GM19035 (cell line): Measurements from ENCODE around the gene SAMM50.

ENCODE experiments used
- ATAC-seq: cut with Tn5 transposase; IDR thresholded peaks from one replicate; pipeline ENCODE4 v1.9.1; 2021; ENCODE audit not compliant: unreplicated experiment

The SAMM50 gene

GRCh38 chr22:43945632-43946383 lies 9.4 kb upstream of the SAMM50 start:
- ATAC-seq = no peak

GRCh38 chr22:43946384-43946667 lies 8.9 kb upstream of the SAMM50 start:
- no peak for ATAC-seq

GRCh38 chr22:43948836-43949406 lies 6.3 kb upstream of the SAMM50 start:
- ATAC-seq = no peak

- no peak for ATAC-seq
Measured at GRCh38 chr22:43951391-43951790, 3.9 kb upstream of the SAMM50 start.

GRCh38 chr22:43951966-43952365 lies 3.3 kb upstream of the SAMM50 start:
- no peak for ATAC-seq

GRCh38 chr22:43953988-43954785 lies 1.1 kb upstream of the SAMM50 start:
- no peak for ATAC-seq

GRCh38 chr22:43955883-43956782 lies 891 bp downstream of the SAMM50 start:
- peak; percentile 9 for ATAC-seq

- ATAC-seq = no peak
Measured at GRCh38 chr22:43956805-43957463, 1.7 kb downstream of the SAMM50 start.

GRCh38 chr22:43957871-43958270 lies 2.6 kb downstream of the SAMM50 start:
- ATAC-seq = no peak

- ATAC-seq = no peak
Measured at GRCh38 chr22:43964314-43964857, 9.1 kb downstream of the SAMM50 start.

- ATAC-seq = no peak
Measured at GRCh38 chr22:43967069-43967468, 11.8 kb downstream of the SAMM50 start.

- ATAC-seq = no peak
Measured at GRCh38 chr22:43968614-43969013, 13.4 kb downstream of the SAMM50 start.

GRCh38 chr22:43969021-43969878 lies 14.0 kb downstream of the SAMM50 start:
- no peak for ATAC-seq

GRCh38 chr22:43969989-43970755 lies 14.9 kb downstream of the SAMM50 start:
- ATAC-seq = no peak

- ATAC-seq = no peak
Measured at GRCh38 chr22:43971112-43971511, 15.9 kb downstream of the SAMM50 start.

- ATAC-seq = no peak
Measured at GRCh38 chr22:43972931-43973462, 17.8 kb downstream of the SAMM50 start.

GRCh38 chr22:43974028-43974545 lies 18.8 kb downstream of the SAMM50 start:
- ATAC-seq = no peak

GRCh38 chr22:43975041-43975440 lies 19.8 kb downstream of the SAMM50 start:
- no peak for ATAC-seq
